ENCODE results near the gene HSPG2. TPM values are rescaled to one million over a fixed set of nuclear protein-coding genes. Genes with fewer than 3 reads are reported as not detected.

Gene HSPG2
- total RNA-seq, 2 experiments from 2014 or later, result 1.6 to 4.7 TPM

- H3K79me2 ChIP-seq (ENCODE audit: insufficient read depth, low read depth, low read length), result no peaks in the 10 kb centered on the region
- ChIA-PET CTCF (ENCODE audit: unreplicated experiment) (no interaction called here), POLR2A (no interaction called here)
- no peak for DNase-seq (ENCODE audit: low spot score)
- H3K27ac ChIP-seq (ENCODE audit: low read depth, low read length, poor library complexity, severe bottlenecking), result no peak within 1 kb of the TSS
- no TSS peak for BruUV-seq (replicated peaks)
- no peaks in the 10 kb centered on the region for H3K4me1 ChIP-seq (ENCODE audit: insufficient read depth, low read length, poor library complexity, severe bottlenecking)
- intact Hi-C loops (cut with micrococcal nuclease; ENCODE audit: unreplicated experiment), result no loop called here
- no peaks in the 10 kb centered on the region for H3K9me2 ChIP-seq (ENCODE audit: insufficient read depth, low read length)
- no peaks in the 10 kb centered on the region for H3K36me3 ChIP-seq (ENCODE audit: insufficient read depth, low read length)
- H2AFZ ChIP-seq (ENCODE audit: low read length), result no peak within 1 kb of the TSS
- TF ChIP-seq CTCF (conservative IDR thresholded peaks at IDR 0.05; ENCODE audit: low read length), result no peak
- TF ChIP-seq EZH2phosphoT487 (IDR thresholded peaks at IDR 0.05; ENCODE audit: borderline replicate concordance, low read depth, low read length), result no peak
- H3K4me2 ChIP-seq (ENCODE audit: low read length), result no peak within 1 kb of the TSS
- no peaks in the 10 kb centered on the region for H3K9me3 ChIP-seq (ENCODE audit: low read length)
- H4K20me1 ChIP-seq (ENCODE audit: insufficient read depth, low read length), result no peaks in the 10 kb centered on the region
- H3K4me3 ChIP-seq (ENCODE audit: low read depth, low read length, poor library complexity, severe bottlenecking), result no peak within 1 kb of the TSS
These were observed 125.2 kb downstream of the HSPG2 start, which contains the start of gene LDLRAD2 for GRCh38 chr1:21811875-21812305. Gene LDLRAD2, plus strand, starts transcription at chr1:21812265. Its CDS starts 187 bp downstream, at chr1:21812452.

DNA sequence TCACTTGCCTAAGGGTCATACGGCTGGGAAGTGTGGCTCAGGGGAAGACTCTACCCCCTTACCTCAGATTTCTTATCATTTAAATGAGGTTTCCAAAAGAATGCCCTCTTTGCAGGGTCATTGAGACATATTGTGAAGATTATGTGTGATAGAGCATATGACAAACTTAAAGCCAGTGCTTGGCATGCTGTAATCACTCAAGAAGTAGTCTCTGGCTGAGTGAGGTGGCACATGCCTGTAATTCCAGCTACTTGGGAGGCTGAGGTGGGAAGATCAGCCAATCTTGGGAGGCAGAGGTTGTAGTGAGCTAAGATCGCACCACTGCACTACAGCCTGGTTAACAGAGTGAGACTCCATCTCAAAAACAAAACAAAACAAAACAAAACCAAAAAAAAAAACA is 132.6 kb downstream of the HSPG2 start:
- Histone ChIP-seq H3K36me3 (ENCODE audit: insufficient read depth, low read length) (no peaks in the 10 kb centered on the region), H3K4me1 (ENCODE audit: insufficient read depth, low read length, poor library complexity, severe bottlenecking) (no peaks in the 10 kb centered on the region), H3K27ac (ENCODE audit: low read depth, low read length, poor library complexity, severe bottlenecking) (no peak overlapping the region), H2AFZ (ENCODE audit: low read length) (no peak overlapping the region), H3K4me3 (ENCODE audit: low read depth, low read length, poor library complexity, severe bottlenecking) (no peak overlapping the region), H4K20me1 (ENCODE audit: insufficient read depth, low read length) (no peaks in the 10 kb centered on the region), H3K9me3 (ENCODE audit: low read length) (no peaks in the 10 kb centered on the region), H3K4me2 (ENCODE audit: low read length) (no peak overlapping the region), H3K9me2 (ENCODE audit: insufficient read depth, low read length) (no peaks in the 10 kb centered on the region), H3K79me2 (ENCODE audit: insufficient read depth, low read depth, low read length) (no peaks in the 10 kb centered on the region)
- POLR2A ChIA-PET, result no interaction called here
- no peak for DNase-seq (ENCODE audit: low spot score)
- no TSS peak for BruUV-seq (replicated peaks)
- TF ChIP-seq CTCF (conservative IDR thresholded peaks at IDR 0.05; ENCODE audit: low read length), result no peak
- TF ChIP-seq EZH2phosphoT487 (IDR thresholded peaks at IDR 0.05; ENCODE audit: borderline replicate concordance, low read depth, low read length), result no peak
- intact Hi-C loops (cut with micrococcal nuclease; ENCODE audit: unreplicated experiment), result no loop called here
- CTCF ChIA-PET (ENCODE audit: unreplicated experiment), result no interaction called here

DNA sequence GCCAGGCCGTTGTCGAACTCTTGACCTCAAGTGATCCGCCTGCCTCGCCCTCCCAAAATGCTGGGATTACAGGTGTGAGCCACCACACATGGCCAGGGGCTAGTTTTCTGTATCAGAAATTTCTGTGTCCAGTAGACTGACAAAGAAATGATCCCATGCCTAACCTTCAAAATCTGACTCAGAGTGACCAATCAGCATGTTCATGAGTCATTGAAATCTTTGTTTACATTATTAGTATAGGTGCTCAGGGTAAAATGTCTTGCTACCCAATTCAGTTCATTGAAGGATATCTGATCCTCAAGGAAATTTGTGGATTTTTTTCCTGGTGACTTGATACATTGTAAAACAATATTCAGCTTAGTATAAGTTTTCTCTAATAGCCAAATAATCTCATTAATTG is 136.0 kb downstream of the HSPG2 start:
- no peak overlapping the region for H3K4me3 ChIP-seq (ENCODE audit: low read depth, low read length, poor library complexity, severe bottlenecking)
- no peaks in the 10 kb centered on the region for H4K20me1 ChIP-seq (ENCODE audit: insufficient read depth, low read length)
- POLR2A ChIA-PET, result no interaction called here
- H3K4me2 ChIP-seq (ENCODE audit: low read length), result no peak overlapping the region
- no peaks in the 10 kb centered on the region for H3K9me2 ChIP-seq (ENCODE audit: insufficient read depth, low read length)
- no peak overlapping the region for H3K27ac ChIP-seq (ENCODE audit: low read depth, low read length, poor library complexity, severe bottlenecking)
- no peaks in the 10 kb centered on the region for H3K79me2 ChIP-seq (ENCODE audit: insufficient read depth, low read depth, low read length)
- BruUV-seq (replicated peaks), result no TSS peak
- intact Hi-C loops (cut with micrococcal nuclease; ENCODE audit: unreplicated experiment), result no loop called here
- no peaks in the 10 kb centered on the region for H3K4me1 ChIP-seq (ENCODE audit: insufficient read depth, low read length, poor library complexity, severe bottlenecking)
- no peaks in the 10 kb centered on the region for H3K9me3 ChIP-seq (ENCODE audit: low read length)
- H2AFZ ChIP-seq (ENCODE audit: low read length), result no peak overlapping the region
- no peak for DNase-seq (ENCODE audit: low spot score)
- no peaks in the 10 kb centered on the region for H3K36me3 ChIP-seq (ENCODE audit: insufficient read depth, low read length)
- CTCF ChIA-PET (ENCODE audit: unreplicated experiment), result no interaction called here
- TF ChIP-seq CTCF (conservative IDR thresholded peaks at IDR 0.05; ENCODE audit: low read length) (no peak), EZH2phosphoT487 (IDR thresholded peaks at IDR 0.05; ENCODE audit: borderline replicate concordance, low read depth, low read length) (no peak)
